NCI-H2196 (cell line): ENCODE results near the gene SAP30L.

Experiments
- DNase-seq: peaks from one replicate; lab custom pipeline; 2025; ENCODE audit not compliant: unreplicated experiment; lab: John Stamatoyannopoulos, UW

SAP30L gene

DNA sequence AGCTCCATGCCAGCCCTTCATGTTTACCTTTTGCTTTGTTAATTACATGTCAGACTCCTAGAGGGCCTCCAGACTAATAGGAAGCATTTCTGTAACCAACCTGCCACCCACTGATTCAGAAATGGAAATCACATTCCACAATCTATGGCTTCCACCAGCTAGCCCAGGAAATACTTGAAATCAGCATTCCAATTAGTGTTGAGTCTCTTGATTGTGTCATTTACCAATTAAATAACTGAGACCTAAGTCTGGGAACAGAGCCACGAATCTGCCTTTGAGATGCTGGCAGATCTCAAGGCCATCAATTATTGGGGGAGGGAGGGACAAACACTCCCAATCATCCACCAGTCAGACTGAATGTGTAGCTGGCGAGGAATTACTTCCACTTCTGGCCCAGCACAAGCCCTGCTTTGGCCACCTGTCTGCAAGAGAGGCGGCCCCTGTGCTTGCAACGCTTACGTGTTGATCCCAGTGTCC, 27.4 kb upstream of the SAP30L start:
- no peak for DNase-seq

DNA sequence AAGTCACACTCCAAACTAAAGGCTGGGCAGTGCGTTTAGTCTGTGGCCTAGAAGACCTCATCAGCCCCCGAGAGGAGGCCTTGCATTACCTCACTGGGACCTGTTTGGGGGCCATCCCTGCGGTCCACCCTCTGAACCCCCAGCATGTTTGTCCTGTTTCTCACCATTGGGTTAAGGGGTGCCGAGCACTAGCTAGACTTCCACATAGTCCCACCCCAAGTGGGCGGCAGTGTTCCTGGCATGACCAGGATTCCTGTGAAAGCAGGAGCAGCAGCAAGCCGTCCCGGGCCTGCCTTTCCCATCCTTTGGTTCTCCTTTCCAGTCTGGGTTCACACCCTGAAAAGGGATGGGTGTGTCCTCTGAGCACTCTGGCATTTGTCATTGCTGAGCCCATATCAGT, 26.6 kb upstream of the SAP30L start:
- DNase-seq, result no peak

DNA sequence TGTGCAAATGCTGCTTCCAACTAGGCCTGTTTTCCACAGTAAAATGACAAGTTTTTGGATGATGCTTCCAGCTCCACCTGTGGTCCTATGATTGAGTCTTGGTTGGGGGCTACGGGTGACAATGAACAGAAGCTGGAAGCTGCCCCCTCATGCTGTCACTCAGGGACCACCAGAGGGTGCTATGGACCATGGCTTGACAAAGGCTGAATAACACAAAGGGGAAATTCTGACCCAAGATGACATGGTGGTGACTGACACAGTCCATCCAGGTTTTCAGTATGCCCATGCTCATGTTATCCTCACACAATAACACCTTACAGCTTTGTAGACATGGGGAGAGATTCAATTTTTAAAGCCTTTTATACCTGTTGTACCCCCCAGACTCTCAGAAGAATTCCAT, 23.9 kb upstream of the SAP30L start:
- DNase-seq, result no peak

DNA sequence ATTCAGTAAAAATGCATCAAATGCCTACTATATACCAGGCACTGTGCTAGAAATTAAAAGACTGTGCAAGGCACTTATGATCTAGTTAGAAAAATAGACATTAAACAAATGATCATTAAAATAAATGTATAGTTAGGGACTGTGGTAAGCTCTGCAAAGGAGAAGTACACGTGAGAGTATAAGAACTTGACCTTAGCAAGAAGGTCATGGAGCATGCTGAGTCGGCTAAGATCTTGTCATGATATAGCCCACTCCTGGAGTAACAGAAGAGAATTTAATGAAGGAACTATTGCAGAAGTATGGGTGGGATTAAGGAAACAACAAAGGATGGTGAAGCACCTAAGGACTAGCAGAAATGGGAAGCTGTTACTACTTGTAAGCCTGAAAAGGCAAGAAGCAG, 23.5 kb upstream of the SAP30L start:
- no peak for DNase-seq

DNA sequence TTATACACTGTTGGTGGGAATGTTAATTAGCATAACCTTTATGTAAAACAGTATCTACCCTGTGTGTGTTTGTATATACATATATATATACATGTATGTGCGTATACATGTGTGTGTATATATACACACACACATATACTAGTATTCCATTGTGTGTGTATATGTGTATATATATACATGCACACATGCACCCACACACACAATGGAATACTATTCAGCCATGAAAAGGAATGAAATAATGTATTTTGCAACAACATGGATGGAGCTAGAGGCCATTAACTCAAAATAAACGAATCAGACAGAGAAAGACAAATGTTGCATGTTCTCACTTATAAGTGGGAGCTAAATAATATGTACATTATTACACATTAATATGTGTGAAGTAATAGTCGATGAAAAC, 17.6 kb upstream of the SAP30L start:
- no peak for DNase-seq

DNA sequence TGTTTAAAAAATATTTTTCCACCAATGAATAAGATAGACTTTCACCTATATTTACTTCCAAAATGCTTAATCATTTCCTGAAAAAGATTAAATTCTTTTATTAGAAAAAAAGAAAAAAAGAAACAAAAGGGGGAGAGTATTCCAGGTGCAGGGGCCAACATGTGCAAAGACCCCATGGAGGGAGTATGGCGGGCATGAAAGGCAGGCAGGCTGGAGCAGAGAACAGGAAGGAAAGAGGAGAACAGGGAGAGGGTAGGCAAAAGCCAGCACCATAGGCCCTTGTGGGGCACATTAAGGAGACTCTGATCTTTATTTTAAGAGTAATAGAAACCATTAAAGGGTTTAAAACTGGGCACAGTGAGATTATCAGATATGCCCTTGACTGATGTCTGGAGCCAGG, 16.5 kb upstream of the SAP30L start:
- DNase-seq, result no peak

DNA sequence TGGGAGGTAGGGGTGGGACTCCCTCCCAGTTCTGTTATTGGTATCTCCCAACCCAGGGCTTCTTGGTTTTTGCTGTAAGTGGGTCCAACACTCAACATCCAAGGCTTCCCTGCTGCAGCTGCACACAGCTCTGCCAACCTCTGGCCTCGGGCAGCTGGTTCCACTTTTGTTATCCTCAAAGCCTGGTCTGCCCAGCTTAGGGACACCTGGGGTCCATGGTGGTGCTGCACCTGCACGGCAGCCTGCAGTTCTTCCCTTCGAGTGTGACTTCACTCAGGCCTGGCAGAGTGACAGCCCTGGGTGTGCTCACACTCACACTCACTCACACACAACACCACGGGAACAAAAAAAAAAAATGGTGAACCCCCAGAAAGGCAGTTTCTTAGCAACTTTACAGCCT, 15.3 kb upstream of the SAP30L start:
- no peak for DNase-seq

DNA sequence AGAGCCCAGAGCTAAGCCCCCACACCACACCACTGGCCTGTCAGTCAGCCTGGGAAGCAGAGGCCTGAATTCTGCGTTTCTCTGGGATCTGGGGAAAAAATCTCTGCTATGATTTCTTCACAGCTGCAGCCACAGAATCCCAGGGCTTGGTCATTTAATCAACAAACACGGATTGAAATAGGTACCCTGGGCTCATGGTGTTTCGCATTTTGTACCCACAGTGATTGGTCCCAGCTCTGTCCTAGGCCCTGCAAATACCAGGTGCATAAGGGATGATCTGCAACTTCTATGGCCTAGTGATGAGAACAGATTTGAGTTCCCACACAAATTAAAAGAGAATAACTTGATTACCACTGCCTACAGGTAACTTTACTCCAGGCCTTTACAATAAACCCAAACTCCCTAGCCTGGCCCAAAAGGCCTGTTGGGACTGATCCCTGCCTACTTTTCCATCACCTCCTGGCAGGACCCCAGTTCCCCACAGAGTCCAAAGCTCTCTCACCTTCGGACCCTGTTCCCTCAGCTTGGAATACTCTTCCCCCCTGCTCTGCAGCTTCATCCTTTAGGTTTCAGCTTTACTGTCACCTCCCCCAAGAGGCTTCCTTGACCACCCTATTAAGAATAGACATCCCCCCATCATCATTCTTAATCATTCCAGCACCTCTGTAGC, 14.7 kb upstream of the SAP30L start:
- DNase-seq, result no peak

DNA sequence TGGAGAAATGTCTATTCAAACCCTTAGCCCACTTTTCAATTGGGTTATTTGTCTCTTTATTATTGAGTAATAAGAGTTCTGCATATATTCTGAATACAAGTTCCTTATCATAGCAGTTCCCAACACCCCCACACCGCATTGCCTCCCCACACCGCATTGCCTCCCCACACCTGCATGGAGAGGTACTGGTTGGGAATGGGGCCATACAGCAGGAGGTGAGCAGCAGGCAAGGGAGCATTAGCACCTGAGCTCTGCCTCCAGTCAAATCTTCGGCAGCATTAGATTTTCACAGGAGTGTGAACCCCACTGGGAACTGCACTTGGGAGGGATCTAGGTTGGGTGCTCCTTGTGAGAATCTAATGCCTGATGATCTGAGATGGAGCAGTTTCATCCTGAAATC, 10.6 kb upstream of the SAP30L start:
- no peak for DNase-seq

DNA sequence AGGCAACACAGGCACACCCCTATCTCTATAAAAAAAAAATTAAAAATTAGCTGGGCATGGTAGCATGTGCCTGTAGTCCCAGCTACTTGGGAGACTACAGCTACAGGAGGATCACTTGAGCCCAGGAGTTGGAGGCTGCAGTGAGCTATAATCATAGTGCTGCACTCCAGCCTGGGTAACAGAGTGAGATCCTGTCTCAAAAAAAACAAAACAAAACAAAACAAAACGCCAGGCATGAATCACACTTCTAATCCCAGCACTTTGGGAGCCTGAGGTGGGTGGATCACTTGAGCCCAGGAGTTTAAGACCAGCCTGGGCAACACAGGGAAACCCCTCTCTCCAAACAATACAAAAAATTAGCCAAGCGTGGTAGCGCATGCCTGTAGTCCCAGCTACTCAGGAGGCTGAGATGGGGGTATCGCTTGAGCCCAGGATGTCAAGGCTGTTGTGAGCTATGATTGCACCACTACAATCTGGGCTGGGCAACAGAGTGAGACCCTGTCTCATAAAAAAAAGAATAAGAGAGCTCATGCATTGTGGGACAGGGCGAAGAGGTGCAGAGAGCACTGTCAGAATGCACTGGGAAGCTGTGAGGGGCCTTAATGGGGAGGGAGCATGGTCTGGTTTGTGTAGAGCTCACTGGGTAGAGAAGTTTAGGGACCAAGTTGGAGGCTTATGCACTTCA, 8.4 kb upstream of the SAP30L start:
- no peak for DNase-seq

DNA sequence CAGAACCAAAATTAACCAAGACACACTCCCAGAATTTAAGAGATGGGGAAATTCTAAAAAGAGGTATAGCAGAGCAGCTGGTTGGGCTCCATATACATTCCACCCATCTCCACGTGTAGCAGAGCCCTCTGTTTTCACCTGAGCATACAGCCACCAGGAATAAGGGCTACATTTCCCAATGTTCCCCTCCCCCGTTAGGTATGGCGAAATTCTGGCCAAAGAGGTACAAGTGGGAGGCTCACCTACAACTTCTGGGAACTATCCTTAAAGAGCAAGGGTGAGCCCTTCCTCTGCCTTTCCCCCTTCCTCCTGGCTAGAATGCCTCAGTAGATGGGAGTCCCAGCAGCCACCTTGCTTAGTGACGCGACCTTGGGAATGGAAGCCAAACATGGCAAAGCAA, 5.3 kb upstream of the SAP30L start:
- no peak for DNase-seq

DNA sequence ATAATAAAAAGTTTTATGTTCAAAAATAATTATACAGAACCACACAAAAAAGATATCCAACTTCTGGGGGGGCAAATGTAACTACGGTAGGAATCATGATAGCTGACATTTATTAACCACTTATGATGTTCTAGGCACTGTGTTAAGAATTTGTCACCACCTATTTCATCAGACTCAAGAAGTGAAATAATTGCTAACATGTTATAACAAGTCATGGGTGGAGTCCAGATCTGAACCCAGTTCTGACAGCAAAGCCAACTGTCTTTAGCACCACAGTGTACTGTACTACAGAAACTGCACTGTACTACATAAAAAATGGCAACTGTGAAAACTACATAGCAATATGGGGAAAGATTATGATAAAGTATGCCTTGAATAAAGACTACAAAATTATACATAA, 3.0 kb upstream of the SAP30L start:
- DNase-seq, result no peak

DNA sequence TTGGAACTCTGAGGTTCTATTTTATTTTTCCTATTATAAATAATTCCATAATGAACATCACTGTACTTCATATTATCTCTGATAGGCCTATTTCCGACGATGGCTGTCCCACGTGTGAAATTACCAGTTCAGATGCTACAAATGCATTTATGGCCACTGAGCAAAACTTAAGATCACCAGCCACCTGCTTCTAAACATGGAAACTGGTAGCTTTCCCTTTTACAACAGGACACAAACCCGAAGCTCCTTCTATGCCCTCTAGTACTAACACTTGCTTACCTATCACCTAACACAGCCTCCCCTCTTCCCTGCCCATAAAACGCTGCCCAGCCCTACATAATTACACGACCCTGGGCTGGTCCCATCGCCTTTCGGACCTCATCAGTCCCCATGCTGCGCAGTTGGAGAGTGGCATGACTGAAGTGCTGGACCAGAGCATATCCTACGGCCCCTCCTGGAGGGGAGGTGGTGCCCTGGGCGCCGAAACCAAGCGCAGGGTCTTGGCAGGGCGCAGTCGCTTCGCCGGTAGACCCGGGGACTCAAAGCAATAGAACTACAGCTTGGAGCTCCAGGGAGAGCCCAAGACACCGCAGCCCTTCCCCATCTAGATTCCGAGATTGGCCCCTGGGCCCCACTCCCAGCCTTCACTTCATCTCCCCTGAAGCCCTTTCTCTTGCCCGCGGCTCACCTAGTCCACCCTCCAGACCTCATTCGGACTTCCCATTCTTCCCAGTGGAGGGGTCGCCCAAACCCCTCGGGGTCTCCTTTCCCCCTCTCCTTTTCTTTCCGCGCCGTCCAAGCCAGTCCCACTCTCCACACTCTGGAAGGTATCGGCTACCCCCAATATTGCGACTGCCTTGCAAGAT, 1.0 kb upstream of the SAP30L start:
- DNase-seq, result no peak

DNA sequence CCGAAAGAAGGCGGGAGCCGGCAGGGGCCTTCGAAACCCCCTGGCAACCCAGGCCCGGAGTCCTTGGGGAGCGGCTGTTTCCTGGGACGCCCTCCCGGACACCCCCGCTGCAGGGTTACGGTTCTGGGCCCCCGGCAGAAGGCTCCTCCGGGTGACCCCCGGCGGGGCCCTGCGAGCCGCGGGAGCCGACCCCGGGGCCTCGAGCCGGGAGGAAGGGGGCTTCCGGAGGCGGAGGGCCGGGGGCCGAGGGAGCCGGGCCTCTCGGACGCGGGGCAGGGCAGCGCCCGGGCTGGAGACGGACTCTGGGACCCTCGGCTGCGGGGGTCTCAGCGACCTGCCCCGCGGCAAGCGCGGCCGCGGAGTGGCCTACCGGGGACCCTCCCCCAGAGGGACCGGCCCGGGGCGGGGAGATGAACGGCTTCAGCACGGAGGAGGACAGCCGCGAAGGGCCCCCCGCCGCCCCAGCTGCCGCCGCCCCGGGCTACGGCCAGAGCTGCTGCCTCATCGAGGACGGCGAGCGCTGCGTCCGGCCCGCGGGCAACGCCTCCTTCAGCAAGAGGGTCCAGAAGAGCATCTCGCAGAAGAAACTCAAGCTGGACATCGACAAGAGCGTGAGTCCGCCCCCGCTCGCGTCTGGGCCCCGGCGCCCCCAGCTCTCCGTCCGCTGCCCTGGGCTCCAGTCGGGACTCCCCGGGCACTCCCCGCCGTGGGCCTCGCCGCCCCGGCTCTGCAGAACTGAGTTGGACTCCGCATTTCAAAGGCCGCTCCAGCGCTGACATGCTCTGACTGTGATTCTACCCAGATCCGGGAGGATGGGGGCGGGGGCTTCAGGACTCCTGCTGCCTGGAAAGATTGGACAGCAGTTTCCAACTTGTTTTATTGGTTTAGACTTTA, 645 bp downstream of the SAP30L start:
- no peak for DNase-seq

DNA sequence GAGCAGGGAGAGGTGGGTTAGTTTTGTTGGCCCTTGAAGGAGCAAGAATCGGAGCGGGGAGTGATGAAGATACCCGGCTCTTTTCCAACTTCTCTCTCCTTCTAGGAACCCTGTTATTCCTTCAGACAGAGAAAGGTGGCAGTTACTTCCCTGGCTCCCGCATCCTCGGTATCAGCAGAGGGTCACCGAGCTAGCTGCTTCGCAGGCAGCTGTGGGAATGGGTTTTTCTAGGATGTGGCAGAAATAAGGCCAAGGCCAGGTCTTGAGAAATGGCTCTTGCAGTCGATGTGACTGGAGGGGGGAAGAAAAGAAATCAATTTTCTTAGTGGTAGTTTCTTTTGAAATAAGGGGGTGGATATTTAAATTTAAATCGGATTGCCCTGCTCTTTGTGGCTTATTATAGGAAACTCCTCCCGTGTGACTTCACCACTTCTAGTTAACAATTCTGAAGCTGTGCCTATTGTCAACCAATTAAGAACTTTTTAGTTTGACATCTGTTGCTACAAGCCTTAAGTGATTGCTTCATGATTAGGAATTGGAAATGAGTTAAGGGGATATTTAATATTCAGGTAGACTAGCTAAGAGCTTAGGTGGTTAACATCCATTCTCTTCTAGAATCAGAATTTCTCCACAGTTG, 1.4 kb downstream of the SAP30L start:
- no peak for DNase-seq

DNA sequence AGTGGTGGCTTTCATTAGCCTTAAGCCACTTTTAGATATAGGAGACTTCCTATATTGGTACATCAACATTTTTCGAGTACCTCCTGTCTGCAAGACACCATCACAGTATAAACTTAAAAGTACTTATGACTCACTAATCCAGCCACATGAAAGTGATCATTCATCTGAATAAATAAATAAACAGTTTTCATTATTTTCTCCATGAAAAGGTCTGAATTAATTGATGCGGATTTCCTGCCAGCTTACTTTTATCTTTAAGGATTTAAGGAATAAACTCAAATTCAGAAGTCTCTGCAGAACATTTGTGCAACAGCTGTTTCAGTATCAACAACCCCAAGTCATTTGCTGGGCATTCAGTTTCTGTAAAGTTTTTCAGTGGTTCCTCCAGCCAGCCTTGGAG, 4.0 kb downstream of the SAP30L start:
- DNase-seq, result no peak

DNA sequence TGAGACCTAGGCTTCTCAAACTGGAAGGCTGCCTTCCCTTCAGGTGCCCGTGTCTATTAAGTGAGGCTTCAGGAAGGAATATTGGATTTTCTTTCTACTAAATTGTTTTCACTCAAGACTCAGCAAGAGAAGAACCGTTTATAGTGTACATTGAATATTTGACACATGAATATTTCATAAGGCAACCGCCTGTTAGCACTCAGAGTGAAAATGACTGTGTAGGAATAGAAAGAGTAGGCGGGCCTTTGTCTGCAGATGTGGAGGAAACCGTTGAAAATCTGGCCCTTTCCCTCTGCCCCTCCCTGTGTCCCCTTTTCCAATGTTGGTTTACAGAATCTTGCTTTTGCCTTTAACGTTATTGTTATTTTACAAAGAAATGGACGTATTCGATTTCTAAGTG, 6.2 kb downstream of the SAP30L start:
- DNase-seq, result no peak

DNA sequence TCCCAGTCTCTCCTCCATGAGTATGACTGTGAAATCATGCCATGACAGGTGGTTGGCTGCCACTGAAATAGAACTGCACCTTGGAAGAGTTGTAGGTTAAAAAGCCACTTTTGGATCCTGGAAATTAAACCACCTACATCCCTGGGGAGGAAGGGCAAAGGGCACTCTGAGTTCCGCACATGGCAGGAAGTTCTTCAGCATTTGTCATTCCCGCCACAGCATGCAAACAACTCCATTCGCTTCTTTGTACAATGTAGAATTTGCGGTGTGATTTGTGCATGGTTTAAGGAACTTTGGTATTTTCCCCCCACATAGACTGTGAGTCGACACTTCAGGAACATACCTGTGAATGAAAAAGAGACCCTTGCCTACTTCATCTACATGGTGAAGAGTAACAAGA, 9.8 kb downstream of the SAP30L start:
- DNase-seq, result no peak

DNA sequence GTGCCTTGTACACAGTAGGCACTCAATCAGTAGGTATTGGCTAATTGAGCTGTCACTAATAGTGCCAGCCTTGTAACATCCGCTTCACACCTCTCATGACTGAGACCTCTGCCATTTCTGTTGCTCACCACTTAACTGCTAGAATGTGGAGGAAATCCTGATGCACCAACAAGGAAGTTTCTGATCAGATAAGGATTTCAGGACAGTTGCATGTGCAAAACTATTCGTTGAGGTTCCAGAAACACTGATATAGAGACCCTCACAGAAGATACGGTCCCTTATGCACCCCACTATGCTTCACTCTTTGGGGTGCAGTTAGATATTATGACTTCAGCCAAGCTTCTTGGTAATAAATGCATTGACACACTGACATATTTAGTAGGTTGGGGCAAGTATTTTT, 10.7 kb downstream of the SAP30L start:
- DNase-seq, result no peak

DNA sequence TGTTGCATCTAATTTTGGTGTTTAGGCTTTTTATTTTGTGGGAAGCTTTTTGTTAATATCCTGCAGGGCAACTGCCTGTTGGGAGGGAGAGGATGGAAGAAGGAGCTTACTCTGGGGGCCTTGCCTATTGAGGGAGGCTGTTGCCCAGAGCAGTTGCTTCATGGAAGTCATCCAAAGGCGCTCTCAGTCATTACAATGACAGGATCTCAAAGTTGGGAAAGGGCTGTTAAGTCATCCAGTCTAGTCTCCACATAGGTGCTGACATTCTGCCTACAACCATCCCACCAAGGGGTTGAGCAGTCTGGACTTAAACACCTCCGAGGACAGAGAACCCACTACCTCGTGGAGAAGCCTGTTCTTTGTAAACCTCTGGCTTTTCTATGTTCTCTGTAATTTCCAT, 13.2 kb downstream of the SAP30L start:
- no peak for DNase-seq

DNA sequence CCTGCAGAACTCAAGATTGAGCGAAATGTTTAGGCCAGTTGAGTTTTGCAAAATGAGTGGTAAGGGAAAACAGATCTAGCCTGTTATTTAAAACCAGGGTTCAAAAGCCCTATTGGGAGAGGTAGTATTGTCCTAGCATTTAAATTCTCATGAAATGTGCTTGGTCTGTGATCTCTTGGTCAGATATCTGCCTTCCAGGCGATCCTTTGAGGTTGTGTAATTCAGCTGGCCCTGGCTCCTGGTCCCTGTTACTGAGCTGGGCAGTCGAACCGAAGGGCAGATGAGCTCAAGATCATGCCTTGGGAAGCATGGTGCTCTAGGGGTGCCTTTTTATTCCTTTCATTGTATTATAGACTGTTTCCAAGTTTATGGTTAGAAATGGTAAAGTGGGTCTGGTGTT, 14.4 kb downstream of the SAP30L start:
- DNase-seq, result no peak
